Activated CD8-positive, alpha-beta T cell treated with anti-CD3 and anti-CD28 coated beads for 36 hours (primary cell): ENCODE data around the gene IER2. TPM values are rescaled to one million over a fixed set of nuclear protein-coding genes. Genes with fewer than 3 reads are reported as not detected.

Source experiments
- ATAC-seq: fragments of 200-7000 bp; cut with Tn5 transposase; one replicate; pipeline ENCODE4 v1.10.0; 2021; ENCODE audit warnings: mild to moderate bottlenecking, moderate library complexity
- CTCF ChIA-PET: fragments of 350-600 bp; sonication (Branson Sonifier 250); formaldehyde crosslinking; loops from one replicate; lab custom pipeline; 2021; ENCODE audit warnings: antibody characterized with exemption; lab: Charles Lee
- POLR2A ChIA-PET: fragments of 350-600 bp; sonication (Branson Sonifier 250); formaldehyde crosslinking; loops from one replicate; lab custom pipeline; 2021; ENCODE audit warnings: antibody characterized with exemption; lab: Charles Lee
- DNase-seq: peaks from one replicate; pipeline ENCODE4 v3.0.0-alpha.2; 2020
- H3K27ac Mint-ChIP-seq: one replicate; pipeline ENCODE4 v1.8.0; 2021; ENCODE audit warnings: mild to moderate bottlenecking, mixed read lengths
- H3K27me3 Mint-ChIP-seq: one replicate; pipeline ENCODE4 v1.8.0; 2021; ENCODE audit warnings: mixed read lengths
- H3K36me3 Mint-ChIP-seq: one replicate; pipeline ENCODE4 v1.8.0; 2021; ENCODE audit warnings: low read depth, mixed read lengths
- H3K4me1 Mint-ChIP-seq: one replicate; pipeline ENCODE4 v1.8.0; 2021; ENCODE audit warnings: low read depth, mixed read lengths
- H3K4me3 Mint-ChIP-seq: one replicate; pipeline ENCODE4 v1.8.0; 2021; ENCODE audit warnings: mild to moderate bottlenecking, moderate library complexity, mixed read lengths
- H3K9me3 Mint-ChIP-seq: one replicate; pipeline ENCODE4 v1.8.0; 2021; ENCODE audit warnings: mixed read lengths
- intact Hi-C: fragments of 100-400 bp; cut with micrococcal nuclease; formaldehyde crosslinking; loops from one replicate; pipeline ENCODE4 v1.10.0; 2022
- total RNA-seq, 2 experiments: library from RNA; stranded (reverse); gene quantifications; one replicate each; pipeline ENCODE4 v1.2.3, GENCODE V29; 2021
- TF ChIP-seq, protein P1 (sequence below): fragments of 200-600 bp; IDR thresholded peaks from one replicate; pipeline ENCODE4 v1.8.0; 2022; ENCODE audit warnings: antibody characterized with exemption, mild to moderate bottlenecking

IER2 gene
- total RNA-seq, 2 experiments from 2014 or later, result 120 to 122 TPM

DNA sequence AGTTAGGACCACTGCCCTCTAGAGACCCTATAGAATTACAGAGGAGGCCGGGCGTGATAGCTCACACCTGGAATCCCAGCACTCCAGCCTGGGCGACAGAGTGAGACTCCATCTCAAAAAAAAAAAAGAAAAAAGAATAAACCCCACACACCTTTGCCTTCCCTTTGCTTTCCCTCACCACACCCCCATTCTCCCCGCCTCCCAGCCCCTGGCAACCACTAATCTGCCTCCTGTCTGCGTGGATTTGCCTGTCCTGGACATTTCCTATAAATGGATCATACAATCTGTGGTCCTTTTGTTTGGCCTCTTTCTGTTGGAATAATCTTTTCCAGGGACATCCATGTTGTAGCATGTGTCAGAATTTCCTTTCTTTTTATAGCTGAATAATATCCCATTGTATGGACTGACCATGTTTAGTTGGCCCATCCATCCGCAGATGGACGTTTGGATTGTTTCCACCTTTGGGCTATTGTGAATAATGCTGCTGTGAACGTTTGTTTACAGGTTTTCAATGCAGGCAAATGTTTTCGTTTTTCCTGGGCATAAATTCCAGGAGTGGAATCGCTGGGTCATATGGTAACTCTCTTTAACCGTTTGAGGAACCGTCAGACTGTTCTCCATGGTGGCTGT, 16.9 kb upstream of the IER2 start:
- H3K36me3 Mint-ChIP-seq, result peaks cover 38% of the 10 kb centered on the region
- no peaks in the 10 kb centered on the region for H3K9me3 Mint-ChIP-seq
- POLR2A ChIA-PET, result interaction anchor here (1.2 to 6.6 kb wide), 5 partner anchors 10 to 21 kb away, joined by 3 to 63 read pairs (median 4); partner anchors contain the start of genes NACC1 and TRMT1
- DNase-seq (no peak), ATAC-seq (no peak)
- H3K27me3 Mint-ChIP-seq, result no peaks in the 10 kb centered on the region
- H3K4me3 Mint-ChIP-seq, result no peak overlapping the region
- CTCF ChIA-PET, result interaction anchor here (1.2 to 1.7 kb wide), 3 partner anchors 9 to 29 kb away, joined by 5 read pairs; no protein-coding TSS in a partner anchor
- H3K27ac Mint-ChIP-seq, result peak overlapping the region; percentile 84
- intact Hi-C loops, result no loop called here
- H3K4me1 Mint-ChIP-seq, result peaks cover 36% of the 10 kb centered on the region
- TF ChIP-seq, protein P1, sequence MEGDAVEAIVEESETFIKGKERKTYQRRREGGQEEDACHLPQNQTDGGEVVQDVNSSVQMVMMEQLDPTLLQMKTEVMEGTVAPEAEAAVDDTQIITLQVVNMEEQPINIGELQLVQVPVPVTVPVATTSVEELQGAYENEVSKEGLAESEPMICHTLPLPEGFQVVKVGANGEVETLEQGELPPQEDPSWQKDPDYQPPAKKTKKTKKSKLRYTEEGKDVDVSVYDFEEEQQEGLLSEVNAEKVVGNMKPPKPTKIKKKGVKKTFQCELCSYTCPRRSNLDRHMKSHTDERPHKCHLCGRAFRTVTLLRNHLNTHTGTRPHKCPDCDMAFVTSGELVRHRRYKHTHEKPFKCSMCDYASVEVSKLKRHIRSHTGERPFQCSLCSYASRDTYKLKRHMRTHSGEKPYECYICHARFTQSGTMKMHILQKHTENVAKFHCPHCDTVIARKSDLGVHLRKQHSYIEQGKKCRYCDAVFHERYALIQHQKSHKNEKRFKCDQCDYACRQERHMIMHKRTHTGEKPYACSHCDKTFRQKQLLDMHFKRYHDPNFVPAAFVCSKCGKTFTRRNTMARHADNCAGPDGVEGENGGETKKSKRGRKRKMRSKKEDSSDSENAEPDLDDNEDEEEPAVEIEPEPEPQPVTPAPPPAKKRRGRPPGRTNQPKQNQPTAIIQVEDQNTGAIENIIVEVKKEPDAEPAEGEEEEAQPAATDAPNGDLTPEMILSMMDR, result no peak

DNA sequence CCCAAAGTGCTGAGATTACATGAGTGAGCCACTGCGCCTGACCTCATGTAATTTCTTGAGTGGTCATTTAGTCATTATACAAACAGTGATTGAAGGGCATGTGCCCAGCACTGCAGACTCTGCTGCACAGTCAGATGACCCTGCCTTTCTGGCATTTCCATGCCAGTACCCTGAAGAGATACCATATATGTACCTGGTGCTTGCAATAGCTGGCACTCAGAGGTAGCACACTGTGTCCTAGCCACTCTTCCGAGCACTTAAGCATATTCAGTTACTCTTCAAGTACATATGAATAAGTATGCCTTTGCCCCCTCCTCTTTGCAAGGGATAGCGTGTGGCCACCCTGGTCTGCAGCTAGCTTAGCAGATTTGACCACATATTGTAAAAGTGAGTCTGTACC, 15.6 kb upstream of the IER2 start:
- H3K36me3 Mint-ChIP-seq, result peaks cover 40% of the 10 kb centered on the region
- TF ChIP-seq, protein P1, result no peak
- no peaks in the 10 kb centered on the region for H3K9me3 Mint-ChIP-seq
- no peak overlapping the region for H3K4me3 Mint-ChIP-seq
- H3K4me1 Mint-ChIP-seq, result peaks cover 32% of the 10 kb centered on the region
- H3K27ac Mint-ChIP-seq, result no peak overlapping the region
- intact Hi-C loops, result no loop called here
- DNase-seq, result no peak
- ATAC-seq, result no peak
- ChIA-PET CTCF (no interaction called here), POLR2A (no interaction called here)
- no peaks in the 10 kb centered on the region for H3K27me3 Mint-ChIP-seq

DNA sequence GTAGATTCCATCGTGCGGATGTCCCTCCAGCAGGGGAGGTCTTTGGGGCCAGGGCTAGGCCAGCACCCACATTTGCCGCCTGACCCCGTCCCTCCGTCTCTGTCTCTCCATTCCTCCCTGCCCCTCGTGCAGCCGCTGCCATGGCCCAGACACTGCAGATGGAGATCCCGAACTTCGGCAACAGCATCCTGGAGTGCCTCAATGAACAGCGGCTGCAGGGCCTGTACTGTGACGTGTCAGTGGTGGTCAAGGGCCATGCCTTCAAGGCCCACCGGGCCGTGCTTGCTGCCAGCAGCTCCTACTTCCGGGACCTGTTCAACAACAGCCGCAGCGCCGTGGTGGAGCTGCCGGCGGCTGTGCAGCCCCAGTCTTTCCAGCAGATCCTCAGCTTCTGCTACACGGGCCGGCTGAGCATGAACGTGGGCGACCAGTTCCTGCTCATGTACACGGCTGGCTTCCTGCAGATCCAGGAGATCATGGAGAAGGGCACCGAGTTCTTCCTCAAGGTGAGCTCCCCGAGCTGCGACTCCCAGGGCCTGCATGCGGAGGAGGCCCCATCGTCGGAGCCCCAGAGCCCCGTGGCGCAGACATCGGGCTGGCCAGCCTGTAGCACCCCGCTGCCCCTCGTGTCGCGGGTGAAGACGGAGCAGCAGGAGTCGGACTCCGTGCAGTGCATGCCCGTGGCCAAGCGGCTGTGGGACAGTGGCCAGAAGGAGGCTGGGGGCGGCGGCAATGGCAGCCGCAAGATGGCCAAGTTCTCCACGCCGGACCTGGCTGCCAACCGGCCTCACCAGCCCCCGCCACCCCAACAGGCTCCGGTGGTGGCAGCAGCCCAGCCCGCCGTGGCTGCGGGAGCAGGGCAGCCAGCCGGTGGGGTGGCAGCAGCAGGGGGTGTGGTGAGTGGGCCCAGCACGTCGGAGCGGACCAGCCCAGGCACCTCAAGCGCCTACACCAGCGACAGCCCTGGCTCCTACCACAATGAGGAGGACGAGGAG, 14.8 kb upstream of the IER2 start:
- H3K4me3 Mint-ChIP-seq, result no peak overlapping the region
- H3K36me3 Mint-ChIP-seq, result peaks cover 40% of the 10 kb centered on the region
- intact Hi-C loops, result no loop called here
- H3K4me1 Mint-ChIP-seq, result peaks cover 34% of the 10 kb centered on the region
- H3K27me3 Mint-ChIP-seq, result no peaks in the 10 kb centered on the region
- ChIA-PET POLR2A (interaction anchor here (1.0 kb wide), 1 partner anchor 14 kb away, joined by 6 read pairs; the partner anchor contains the start of genes IER2 and STX10), CTCF (interaction anchor here (1.0 kb wide), 1 partner anchor 158 kb away, joined by 3 read pairs; no protein-coding TSS in a partner anchor)
- H3K9me3 Mint-ChIP-seq, result no peaks in the 10 kb centered on the region
- ATAC-seq (no peak), DNase-seq (no peak)
- TF ChIP-seq, protein P1, result no peak
- H3K27ac Mint-ChIP-seq, result no peak overlapping the region

DNA sequence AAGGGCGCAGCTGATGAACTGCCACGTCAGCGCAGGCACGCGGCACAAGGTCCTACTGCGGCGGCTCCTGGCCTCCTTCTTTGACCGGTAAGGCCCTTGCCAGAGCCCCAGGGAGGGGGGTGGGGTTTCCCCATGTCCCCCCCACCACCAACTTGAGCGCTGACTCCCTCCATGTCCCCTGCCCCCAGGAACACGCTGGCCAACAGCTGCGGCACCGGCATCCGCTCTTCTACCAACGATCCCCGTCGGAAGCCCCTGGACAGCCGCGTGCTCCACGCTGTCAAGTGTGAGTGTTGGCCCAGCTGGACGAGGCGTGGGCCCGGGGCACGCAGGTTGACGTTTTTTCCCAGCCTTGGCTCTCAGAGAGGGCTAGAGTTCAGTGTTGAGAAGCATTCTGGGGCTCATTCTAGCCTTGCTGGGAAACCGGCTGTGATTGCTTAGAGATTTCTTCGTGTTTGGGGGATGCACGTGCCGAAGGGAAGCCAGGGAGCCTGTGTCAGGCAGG, 12.9 kb upstream of the IER2 start:
- ATAC-seq (no peak), DNase-seq (no peak)
- Mint-ChIP-seq H3K4me3 (no peak overlapping the region), H3K9me3 (no peaks in the 10 kb centered on the region), H3K27ac (no peak overlapping the region), H3K4me1 (peaks cover 22% of the 10 kb centered on the region), H3K36me3 (peaks cover 35% of the 10 kb centered on the region), H3K27me3 (no peaks in the 10 kb centered on the region)
- CTCF ChIA-PET, result interaction anchor here (1.0 kb wide), 1 partner anchor 27 kb away, joined by 5 read pairs; no protein-coding TSS in a partner anchor
- intact Hi-C loops, result no loop called here
- TF ChIP-seq, protein P1, result no peak
- POLR2A ChIA-PET, result interaction anchor here (1.3 kb wide), 1 partner anchor 18 kb away, joined by 3 read pairs; no protein-coding TSS in a partner anchor
